Endothelial cell of umbilical vein (primary cell): Measurements from ENCODE around the gene JPH3. TPM values are rescaled to one million over a fixed set of nuclear protein-coding genes. Genes with fewer than 3 reads are reported as not detected.

Experiments
- BruUV-seq: library from RNA; stranded (reverse); fragments of 400-500 nt; replicated peaks from 2 replicates; lab custom pipeline; 2021; lab: Mats Ljungman, UMichigan
- CTCF ChIA-PET: fragments of 300-600, 350-600 bp; sonication (Branson Sonifier 250); formaldehyde crosslinking; loops from one replicate; lab custom pipeline; 2021; ENCODE audit warnings: antibody characterized with exemption, inconsistent platforms; lab: Charles Lee
- POLR2A ChIA-PET: fragments of 300-600, 350-600 bp; sonication (Branson Sonifier 250); formaldehyde crosslinking; loops from one replicate; lab custom pipeline; 2021; ENCODE audit warnings: antibody characterized with exemption, inconsistent platforms; lab: Charles Lee
- DNase-seq: peaks from one replicate; pipeline ENCODE4 v3.0.0-alpha.2; 2011; ENCODE audit warnings: low read depth, low spot score
- FAIRE-seq: peaks from 2 replicates; lab custom pipeline; 2011; peaks lifted over from hg19 to GRCh38; lab: Jason Lieb, UNC
- H2AFZ ChIP-seq: 2 replicates; pipeline ENCODE4 v1.6.0; 2012; ENCODE audit warnings: low read depth, low read length, control low read depth, inconsistent platforms
- H3K27ac ChIP-seq: 2 replicates; pipeline ENCODE4 v1.5.1; 2011; ENCODE audit warnings: low read depth, mild to moderate bottlenecking, control low read depth, low read length, moderate library complexity; ENCODE audit not compliant: insufficient read depth
- H3K27me3 ChIP-seq, 2 experiments: 2 replicates each; pipeline versions ENCODE4 v1.6.0 to v1.6.1; 2011; ENCODE audit warnings: low read length in 2 of 2, mixed read lengths in 1 of 2; ENCODE audit not compliant: control insufficient read depth in 2 of 2, insufficient read depth in 2 of 2
- H3K36me3 ChIP-seq, 2 experiments: 2 replicates in 1 of 2; 3 replicates in 1 of 2; pipeline ENCODE4 v1.5.1; 2011; ENCODE audit warnings: low read length in 2 of 2, mild to moderate bottlenecking in 1 of 2, moderate library complexity in 1 of 2; ENCODE audit not compliant: control insufficient read depth in 2 of 2, insufficient read depth in 2 of 2; ENCODE audit errors: extremely low read depth in 1 of 2
- H3K4me1 ChIP-seq: 3 replicates; pipeline ENCODE4 v1.5.1; 2011; ENCODE audit warnings: mild to moderate bottlenecking, low read length; ENCODE audit not compliant: control insufficient read depth, insufficient read depth; ENCODE audit errors: extremely low read depth
- H3K4me2 ChIP-seq: 2 replicates; pipeline ENCODE4 v1.6.1; 2011; ENCODE audit warnings: low read length, control low read depth, mixed read lengths; ENCODE audit not compliant: insufficient read depth
- H3K4me3 ChIP-seq, 3 experiments: fragments of 200-600 bp in 1 of 3; sonication (generic), shearing (Covaris generic) in 1 of 3; replicated peaks in 1 of 3; 2 replicates each; pipeline ENCODE4 v1.5.1; 2011 to 2016; ENCODE audit warnings: control low read depth in 3 of 3, low read length in 3 of 3, mild to moderate bottlenecking in 2 of 3, inconsistent platforms in 1 of 3, low read depth in 1 of 3, moderate library complexity in 1 of 3; ENCODE audit not compliant: insufficient read depth in 1 of 3
- H3K79me2 ChIP-seq: 2 replicates; pipeline ENCODE4 v1.6.0; 2012; ENCODE audit warnings: low read length, inconsistent platforms; ENCODE audit not compliant: control insufficient read depth, insufficient read depth
- H3K9ac ChIP-seq: replicated peaks from 2 replicates; pipeline ENCODE3; 2011; ENCODE audit warnings: low read length, control low read depth; ENCODE audit not compliant: insufficient read depth; ENCODE audit errors: extremely low read depth
- H3K9me1 ChIP-seq: replicated peaks from 3 replicates; pipeline ENCODE4 v1.6.0; 2011; ENCODE audit warnings: mild to moderate bottlenecking, low read length; ENCODE audit not compliant: control insufficient read depth, insufficient read depth; ENCODE audit errors: extremely low read depth
- H3K9me3 ChIP-seq: replicated peaks from 2 replicates; pipeline ENCODE4 v1.5.1; 2012; ENCODE audit warnings: low read length, inconsistent platforms; ENCODE audit not compliant: control insufficient read depth, insufficient read depth
- H4K20me1 ChIP-seq: replicated peaks from 2 replicates; pipeline ENCODE3; 2011; ENCODE audit warnings: mild to moderate bottlenecking, low read length; ENCODE audit not compliant: control insufficient read depth, insufficient read depth; ENCODE audit errors: extremely low read depth
- EZH2 ChIP-seq: IDR thresholded peaks from 2 replicates; pipeline ENCODE4 v1.6.1; 2012; ENCODE audit warnings: borderline replicate concordance, low read depth, mild to moderate bottlenecking, moderate library complexity, low read length, inconsistent platforms; ENCODE audit not compliant: severe bottlenecking
- FOS ChIP-seq: IDR thresholded peaks from 2 replicates; pipeline ENCODE4 v1.6.1; 2011; ENCODE audit warnings: mild to moderate bottlenecking, low read length, moderate library complexity, borderline replicate concordance; ENCODE audit not compliant: insufficient read depth
- GATA2 ChIP-seq: IDR thresholded peaks from 2 replicates; pipeline ENCODE4 v1.7.0; 2011; ENCODE audit warnings: low read depth, mild to moderate bottlenecking, moderate library complexity, mixed read lengths, low read length; ENCODE audit not compliant: insufficient read length, insufficient read depth
- MAX ChIP-seq: IDR thresholded peaks from 2 replicates; pipeline ENCODE4 v1.6.1; 2011; ENCODE audit not compliant: insufficient read depth, insufficient read length
- MYC ChIP-seq: IDR thresholded peaks from one replicate; pipeline ENCODE4 v1.6.1; 2011; ENCODE audit warnings: mild to moderate bottlenecking, low read depth, low read length
- POLR2A ChIP-seq: IDR thresholded peaks from 2 replicates; pipeline ENCODE4 v1.6.1; 2012; ENCODE audit warnings: low read depth, mild to moderate bottlenecking, control low read depth, low read length
- POLR2AphosphoS5 ChIP-seq: IDR thresholded peaks from 2 replicates; pipeline ENCODE4 v1.6.1; 2012; ENCODE audit warnings: low read depth, mild to moderate bottlenecking, control low read depth, low read length, moderate library complexity; ENCODE audit not compliant: insufficient read depth
- dilution Hi-C: fragments of 300-500 bp; cut with MboI; formaldehyde crosslinking; loops from one replicate; pipeline ENCODE4 v1.15.0; 2019; ENCODE audit warnings: low sequenced_read_pairs; ENCODE audit not compliant: extremely low pct_ligation_motif_present
- intact Hi-C: fragments of 100-400 bp; cut with micrococcal nuclease; formaldehyde crosslinking; loops from one replicate; pipeline ENCODE4 v1.10.0; 2022
- polyA plus RNA-seq, 4 experiments: library from polyadenylated mRNA; depleted of rRNA in 3 of 4; stranded (reverse) in 3 of 4; unstranded in 1 of 4; fragments of >200 nt; gene quantifications; 2 replicates each; pipeline versions ENCODE4 v1.2.1 to v1.2.3, GENCODE V29; 2011 to 2012; ENCODE audit warnings: missing spikeins in 1 of 4
- total RNA-seq: library from RNA; stranded (reverse); gene quantifications from 2 replicates; pipeline ENCODE4 v1.2.3, GENCODE V29; 2021
- TF ChIP-seq, protein P1 (sequence below), 2 donors: IDR thresholded peaks; 1 replicate in 1 of 2; 2 replicates in 1 of 2; pipeline ENCODE4 v1.5.1; 2011; ENCODE audit warnings: low read length in 2 of 2, mild to moderate bottlenecking in 2 of 2, moderate library complexity in 2 of 2, control low read depth in 1 of 2, inconsistent platforms in 1 of 2, low read depth in 1 of 2; ENCODE audit not compliant: insufficient read depth in 1 of 2; ENCODE audit errors: extremely low read depth in 1 of 2

Gene JPH3
- total and polyA plus RNA-seq, 2 donors (not counting 3 experiments of a cell fraction or from before 2014, with no cell fraction given), result 0.22 to 0.30 TPM

GRCh38 chr16:87658564-87659225 is 56.4 kb downstream of the JPH3 start:
- dilution Hi-C loops, result no loop called here
- Histone ChIP-seq H3K27me3 (no peaks in the 10 kb centered on the region), H3K4me2 (no peak overlapping the region), H3K4me3 (no peak overlapping the region), H4K20me1 (no peaks in the 10 kb centered on the region), H3K9me3 (no peaks in the 10 kb centered on the region), H3K4me1 (no peaks in the 10 kb centered on the region), H3K36me3 (no peaks in the 10 kb centered on the region), H3K9ac (no peak overlapping the region), H3K79me2 (no peaks in the 10 kb centered on the region), H3K27ac (no peak overlapping the region), H2AFZ (no peak overlapping the region), H3K9me1 (no peaks in the 10 kb centered on the region)
- intact Hi-C loops, result no loop called here
- FAIRE-seq, result no peak
- BruUV-seq, result no TSS peak
- POLR2A ChIA-PET, result no interaction called here
- DNase-seq, result no peak
- TF ChIP-seq, protein P1, sequence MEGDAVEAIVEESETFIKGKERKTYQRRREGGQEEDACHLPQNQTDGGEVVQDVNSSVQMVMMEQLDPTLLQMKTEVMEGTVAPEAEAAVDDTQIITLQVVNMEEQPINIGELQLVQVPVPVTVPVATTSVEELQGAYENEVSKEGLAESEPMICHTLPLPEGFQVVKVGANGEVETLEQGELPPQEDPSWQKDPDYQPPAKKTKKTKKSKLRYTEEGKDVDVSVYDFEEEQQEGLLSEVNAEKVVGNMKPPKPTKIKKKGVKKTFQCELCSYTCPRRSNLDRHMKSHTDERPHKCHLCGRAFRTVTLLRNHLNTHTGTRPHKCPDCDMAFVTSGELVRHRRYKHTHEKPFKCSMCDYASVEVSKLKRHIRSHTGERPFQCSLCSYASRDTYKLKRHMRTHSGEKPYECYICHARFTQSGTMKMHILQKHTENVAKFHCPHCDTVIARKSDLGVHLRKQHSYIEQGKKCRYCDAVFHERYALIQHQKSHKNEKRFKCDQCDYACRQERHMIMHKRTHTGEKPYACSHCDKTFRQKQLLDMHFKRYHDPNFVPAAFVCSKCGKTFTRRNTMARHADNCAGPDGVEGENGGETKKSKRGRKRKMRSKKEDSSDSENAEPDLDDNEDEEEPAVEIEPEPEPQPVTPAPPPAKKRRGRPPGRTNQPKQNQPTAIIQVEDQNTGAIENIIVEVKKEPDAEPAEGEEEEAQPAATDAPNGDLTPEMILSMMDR (IDR thresholded peaks at IDR 0.05; ENCODE audit: extremely low read depth in 1 of 2, insufficient read depth in 1 of 2, low read depth in 1 of 2, low read length in 2 of 2), result no peak
- TF ChIP-seq MAX, result no peak
- no peak for TF ChIP-seq POLR2A
- no peak for TF ChIP-seq POLR2AphosphoS5
- no peak for TF ChIP-seq MYC
- TF ChIP-seq FOS, result no peak
- TF ChIP-seq EZH2, result no peak
- TF ChIP-seq GATA2, result no peak
- CTCF ChIA-PET, result interaction anchor here (1.3 kb wide), 1 partner anchor 22 kb away, joined by 3 read pairs; no protein-coding TSS in a partner anchor
